Astrocyte (in vitro differentiated cells and primary cell): ENCODE measurements around the gene IMMP2L.

Experiments
- EZH2 ChIP-seq: IDR thresholded peaks from 2 replicates; pipeline ENCODE4 v1.6.1; 2012; ENCODE audit warnings: mild to moderate bottlenecking, low read length, inconsistent platforms; ENCODE audit not compliant: insufficient read depth
- TF ChIP-seq, protein P1 (sequence below): IDR thresholded peaks from 2 replicates; pipeline ENCODE4 v1.5.1; 2011; ENCODE audit warnings: low read depth, mild to moderate bottlenecking, inconsistent platforms, low read length, moderate library complexity; ENCODE audit not compliant: insufficient read depth

DNA sequence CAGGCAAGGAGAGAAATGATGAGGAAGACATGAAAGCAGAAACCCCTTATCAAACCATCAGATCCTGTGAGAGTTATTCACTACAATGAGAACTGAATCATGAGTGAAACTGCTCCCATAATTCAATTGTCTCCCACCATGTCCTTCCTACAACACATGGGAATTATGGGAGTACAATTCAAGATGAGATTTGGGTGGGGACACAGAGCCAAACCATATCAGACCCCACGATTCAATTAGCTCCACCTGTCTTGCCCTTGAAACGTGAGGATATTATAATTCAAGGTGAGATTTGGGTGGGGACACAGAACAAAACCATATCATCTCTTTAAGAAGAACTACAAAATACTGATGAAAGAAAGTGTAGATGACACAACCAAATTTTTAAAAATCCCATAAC lies 128.9 kb downstream of the IMMP2L start:
- TF ChIP-seq, protein P1, sequence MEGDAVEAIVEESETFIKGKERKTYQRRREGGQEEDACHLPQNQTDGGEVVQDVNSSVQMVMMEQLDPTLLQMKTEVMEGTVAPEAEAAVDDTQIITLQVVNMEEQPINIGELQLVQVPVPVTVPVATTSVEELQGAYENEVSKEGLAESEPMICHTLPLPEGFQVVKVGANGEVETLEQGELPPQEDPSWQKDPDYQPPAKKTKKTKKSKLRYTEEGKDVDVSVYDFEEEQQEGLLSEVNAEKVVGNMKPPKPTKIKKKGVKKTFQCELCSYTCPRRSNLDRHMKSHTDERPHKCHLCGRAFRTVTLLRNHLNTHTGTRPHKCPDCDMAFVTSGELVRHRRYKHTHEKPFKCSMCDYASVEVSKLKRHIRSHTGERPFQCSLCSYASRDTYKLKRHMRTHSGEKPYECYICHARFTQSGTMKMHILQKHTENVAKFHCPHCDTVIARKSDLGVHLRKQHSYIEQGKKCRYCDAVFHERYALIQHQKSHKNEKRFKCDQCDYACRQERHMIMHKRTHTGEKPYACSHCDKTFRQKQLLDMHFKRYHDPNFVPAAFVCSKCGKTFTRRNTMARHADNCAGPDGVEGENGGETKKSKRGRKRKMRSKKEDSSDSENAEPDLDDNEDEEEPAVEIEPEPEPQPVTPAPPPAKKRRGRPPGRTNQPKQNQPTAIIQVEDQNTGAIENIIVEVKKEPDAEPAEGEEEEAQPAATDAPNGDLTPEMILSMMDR, result no peak
- no peak for TF ChIP-seq EZH2
